K562 (cell line): ENCODE data around the gene IL4I1. TPM values are rescaled to one million over a fixed set of nuclear protein-coding genes. Genes with fewer than 3 reads are reported as not detected.

Experiments used
- ASH1L ChIP-seq: fragments of 450-650 bp; IDR thresholded peaks from 2 replicates; pipeline ENCODE4 v1.6.1; 2018; ENCODE audit warnings: borderline replicate concordance, mild to moderate bottlenecking, low read depth; ENCODE audit not compliant: partially characterized antibody
- CAMTA2 ChIP-seq: fragments of 250-450 bp; sonication (Bioruptor Pico); conservative IDR thresholded peaks from 2 replicates; pipeline ENCODE4 v1.5.1; 2022
- KAT7 ChIP-seq: sonication (generic); formaldehyde crosslinking; IDR thresholded peaks from 2 replicates; pipeline ENCODE4 v1.8.0; 2022; ENCODE audit warnings: missing genetic modification reagents, mild to moderate bottlenecking, borderline replicate concordance
- LCOR ChIP-seq: sonication (generic); formaldehyde crosslinking; IDR thresholded peaks from 2 replicates; pipeline ENCODE4 v1.8.0; 2022; ENCODE audit warnings: mild to moderate bottlenecking, missing genetic modification reagents
- MIER1 ChIP-seq: fragments of 450-650 bp; IDR thresholded peaks from 2 replicates; pipeline ENCODE4 v1.6.1; 2016; ENCODE audit warnings: antibody characterized with exemption, mild to moderate bottlenecking, low read depth
- PCBP1 ChIP-seq: fragments of 200-400 bp; formaldehyde crosslinking; IDR thresholded peaks from 2 replicates; pipeline ENCODE4 v1.6.1; 2018; ENCODE audit warnings: mild to moderate bottlenecking, low read depth, low read length; ENCODE audit not compliant: poor library complexity, severe bottlenecking
- RBM15 ChIP-seq: fragments of 200-400 bp; formaldehyde crosslinking; IDR thresholded peaks from 2 replicates; pipeline ENCODE4 v1.6.1; 2018; ENCODE audit warnings: mild to moderate bottlenecking, low read length, moderate library complexity; ENCODE audit not compliant: insufficient read depth
- RBM22 ChIP-seq: fragments of 200-400 bp; formaldehyde crosslinking; IDR thresholded peaks from 2 replicates; pipeline ENCODE4 v1.6.1; 2018; ENCODE audit warnings: low read length, low read depth; ENCODE audit not compliant: poor library complexity, severe bottlenecking
- RBM25 ChIP-seq: fragments of 200-400 bp; formaldehyde crosslinking; IDR thresholded peaks from 2 replicates; pipeline ENCODE4 v1.6.1; 2018; ENCODE audit warnings: low read length, low read depth, moderate library complexity; ENCODE audit not compliant: severe bottlenecking
- RCOR1 ChIP-seq, 2 experiments: IDR thresholded peaks; 2 replicates each; pipeline ENCODE4 v1.6.1; 2012; ENCODE audit warnings: low read depth in 2 of 2, low read length in 2 of 2, borderline replicate concordance in 1 of 2, improper control_type of control experiment in 1 of 2
- SIRT6 ChIP-seq: IDR thresholded peaks from one replicate; pipeline ENCODE4 v1.6.1; 2012; ENCODE audit warnings: low read depth, mild to moderate bottlenecking, control low read depth, inconsistent platforms, low read length, moderate library complexity
- SP1 ChIP-seq: sonication (generic); formaldehyde crosslinking; IDR thresholded peaks from 2 replicates; pipeline ENCODE4 v1.8.1; 2022; ENCODE audit warnings: mild to moderate bottlenecking, missing genetic modification reagents
- SP2 ChIP-seq: IDR thresholded peaks from 2 replicates; pipeline ENCODE4 v1.6.1; 2011; ENCODE audit warnings: mild to moderate bottlenecking, low read depth, low read length, moderate library complexity; ENCODE audit not compliant: poor library complexity, severe bottlenecking; ENCODE audit errors: extremely low read depth
- ZFP1 ChIP-seq: fragments of 450-650 bp; formaldehyde crosslinking; IDR thresholded peaks from 2 replicates; pipeline ENCODE4 v1.4.0; 2020; ENCODE audit warnings: mild to moderate bottlenecking, mixed read lengths
- ZNF75A ChIP-seq: fragments of 450-650 bp; formaldehyde crosslinking; IDR thresholded peaks from 2 replicates; pipeline ENCODE4 v1.4.0; 2020; ENCODE audit warnings: mild to moderate bottlenecking
- polyA plus RNA-seq, 8 experiments: library from polyadenylated mRNA; depleted of rRNA in 4 of 8; stranded (reverse) in 5 of 8; unstranded in 3 of 8; fragments of >200 nt; fragmentation: Nextera tagmentation in 2 of 8; fragmentation: Illumina TruSeq in 1 of 8; extraction: Ambion mirVana in 2 of 8; extraction: Trizol in 1 of 8; gene quantifications; 2 replicates each; pipeline versions ENCODE4 v1.2.1 to v1.2.3, GENCODE V29; 2011 to 2014; ENCODE audit warnings: inconsistent platforms in 1 of 8, missing spikeins in 1 of 8
- total RNA-seq, 7 experiments: library from RNA; depleted of rRNA in 6 of 7; stranded (reverse); fragments of >200 nt in 6 of 7; fragmentation: Illumina TruSeq in 2 of 7; extraction: Trizol in 2 of 7; gene quantifications; 2 replicates each; pipeline versions ENCODE4 v1.2.1 to v1.2.3, GENCODE V29; 2011 to 2021; ENCODE audit warnings: low replicate concordance in 1 of 7
- TF ChIP-seq, protein P1 (sequence below), 3 experiments: fragments of 200-800 bp in 1 of 3; fragments of 250-450 bp in 1 of 3; fragments of 450-650 bp in 1 of 3; sonication (Bioruptor Pico) in 1 of 3; sonication (Bioruptor generic) in 1 of 3; formaldehyde crosslinking in 1 of 3; IDR thresholded peaks; 2 replicates each; pipeline versions ENCODE4 v1.6.1 to v1.8.0; 2016 to 2022; ENCODE audit warnings: mild to moderate bottlenecking in 2 of 3, missing genetic modification characterization in 2 of 3, missing compliant biosample characterization in 1 of 3, moderate library complexity in 1 of 3
- TF ChIP-seq, protein P2 (sequence below): sonication (generic); formaldehyde crosslinking; IDR thresholded peaks from 2 replicates; pipeline ENCODE4 v1.9.0; 2022; ENCODE audit warnings: mild to moderate bottlenecking, missing genetic modification reagents
- TF ChIP-seq, protein P3 (sequence below), 2 experiments: fragments of 450-650 bp; conservative IDR thresholded peaks; 2 replicates each; pipeline ENCODE4 v1.6.1; 2017; ENCODE audit warnings: mild to moderate bottlenecking in 2 of 2, moderate library complexity in 2 of 2
- TF ChIP-seq, protein P4 (sequence below): fragments of 450-650 bp; IDR thresholded peaks from 2 replicates; pipeline ENCODE4 v1.6.1; 2018; ENCODE audit warnings: mild to moderate bottlenecking, low read depth; ENCODE audit not compliant: partially characterized antibody

The IL4I1 gene
- total and polyA plus RNA-seq, 9 of the 15 experiments (the other 6 are each of a cell fraction or from before 2014, with no cell fraction given), result 0.06 to 0.95 (median 0.43) TPM; not detected in 2

DNA sequence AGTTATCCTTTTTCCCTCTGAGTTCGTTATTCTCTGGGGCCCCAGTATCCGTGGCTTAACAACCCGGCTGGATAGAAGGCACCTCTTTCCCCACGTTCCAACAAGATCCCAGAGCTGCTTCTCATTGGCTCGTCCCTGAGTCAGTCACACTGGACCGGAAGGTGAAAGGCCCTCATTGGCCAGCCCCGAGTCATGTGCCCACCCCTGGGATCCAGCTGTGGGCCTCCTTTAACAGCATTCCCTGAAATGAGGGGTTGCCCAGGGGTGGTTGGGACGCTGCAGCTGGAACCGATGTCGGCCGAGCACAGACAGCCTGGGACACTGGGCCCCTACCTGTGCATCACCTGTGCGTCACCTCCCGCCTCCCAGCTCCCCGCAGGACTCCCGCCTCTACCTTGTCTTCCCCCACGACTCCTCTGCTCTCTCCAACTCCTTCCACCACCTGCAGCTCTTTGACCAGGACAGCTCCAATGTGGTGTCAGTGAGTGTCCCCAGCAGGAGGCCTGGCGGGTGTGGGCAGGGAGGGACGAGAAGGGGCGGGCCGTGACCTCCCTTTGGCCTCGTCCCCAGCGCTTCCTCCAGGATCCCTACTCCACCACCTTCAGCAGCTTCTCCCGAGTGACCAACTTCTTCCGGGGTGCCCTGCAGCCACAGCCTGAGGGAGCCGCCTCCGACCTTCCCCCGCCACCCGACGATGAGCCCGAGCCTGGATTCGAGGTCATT lies 14.9 kb downstream of the IL4I1 start (continued):
- TF ChIP-seq, protein P1, sequence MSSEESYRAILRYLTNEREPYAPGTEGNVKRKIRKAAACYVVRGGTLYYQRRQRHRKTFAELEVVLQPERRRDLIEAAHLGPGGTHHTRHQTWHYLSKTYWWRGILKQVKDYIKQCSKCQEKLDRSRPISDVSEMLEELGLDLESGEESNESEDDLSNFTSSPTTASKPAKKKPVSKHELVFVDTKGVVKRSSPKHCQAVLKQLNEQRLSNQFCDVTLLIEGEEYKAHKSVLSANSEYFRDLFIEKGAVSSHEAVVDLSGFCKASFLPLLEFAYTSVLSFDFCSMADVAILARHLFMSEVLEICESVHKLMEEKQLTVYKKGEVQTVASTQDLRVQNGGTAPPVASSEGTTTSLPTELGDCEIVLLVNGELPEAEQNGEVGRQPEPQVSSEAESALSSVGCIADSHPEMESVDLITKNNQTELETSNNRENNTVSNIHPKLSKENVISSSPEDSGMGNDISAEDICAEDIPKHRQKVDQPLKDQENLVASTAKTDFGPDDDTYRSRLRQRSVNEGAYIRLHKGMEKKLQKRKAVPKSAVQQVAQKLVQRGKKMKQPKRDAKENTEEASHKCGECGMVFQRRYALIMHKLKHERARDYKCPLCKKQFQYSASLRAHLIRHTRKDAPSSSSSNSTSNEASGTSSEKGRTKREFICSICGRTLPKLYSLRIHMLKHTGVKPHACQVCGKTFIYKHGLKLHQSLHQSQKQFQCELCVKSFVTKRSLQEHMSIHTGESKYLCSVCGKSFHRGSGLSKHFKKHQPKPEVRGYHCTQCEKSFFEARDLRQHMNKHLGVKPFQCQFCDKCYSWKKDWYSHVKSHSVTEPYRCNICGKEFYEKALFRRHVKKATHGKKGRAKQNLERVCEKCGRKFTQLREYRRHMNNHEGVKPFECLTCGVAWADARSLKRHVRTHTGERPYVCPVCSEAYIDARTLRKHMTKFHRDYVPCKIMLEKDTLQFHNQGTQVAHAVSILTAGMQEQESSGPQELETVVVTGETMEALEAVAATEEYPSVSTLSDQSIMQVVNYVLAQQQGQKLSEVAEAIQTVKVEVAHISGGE (CRISPR knock-in tag; IDR thresholded peaks at IDR 0.05), result no peak
- TF ChIP-seq MIER1 (no peak), ZNF75A (no peak), CAMTA2 (CRISPR knock-in tag) (no peak), ZFP1 (CRISPR knock-in tag) (no peak), SIRT6 (no peak), RBM22 (no peak), PCBP1 (no peak), RCOR1 (IDR thresholded peaks at IDR 0.05; ENCODE audit: borderline replicate concordance in 1 of 2, low read depth in 2 of 2, low read length in 2 of 2) (no peak), RBM15 (no peak), SP1 (CRISPR knock-in tag) (no peak), LCOR (no peak), ASH1L (peak; percentile 58), KAT7 (CRISPR knock-in tag) (no peak), SP2 (peak; percentile 62), RBM25 (peak; percentile 54)
- TF ChIP-seq, protein P2, sequence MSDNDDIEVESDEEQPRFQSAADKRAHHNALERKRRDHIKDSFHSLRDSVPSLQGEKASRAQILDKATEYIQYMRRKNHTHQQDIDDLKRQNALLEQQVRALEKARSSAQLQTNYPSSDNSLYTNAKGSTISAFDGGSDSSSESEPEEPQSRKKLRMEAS, result no peak
- TF ChIP-seq, protein P3, sequence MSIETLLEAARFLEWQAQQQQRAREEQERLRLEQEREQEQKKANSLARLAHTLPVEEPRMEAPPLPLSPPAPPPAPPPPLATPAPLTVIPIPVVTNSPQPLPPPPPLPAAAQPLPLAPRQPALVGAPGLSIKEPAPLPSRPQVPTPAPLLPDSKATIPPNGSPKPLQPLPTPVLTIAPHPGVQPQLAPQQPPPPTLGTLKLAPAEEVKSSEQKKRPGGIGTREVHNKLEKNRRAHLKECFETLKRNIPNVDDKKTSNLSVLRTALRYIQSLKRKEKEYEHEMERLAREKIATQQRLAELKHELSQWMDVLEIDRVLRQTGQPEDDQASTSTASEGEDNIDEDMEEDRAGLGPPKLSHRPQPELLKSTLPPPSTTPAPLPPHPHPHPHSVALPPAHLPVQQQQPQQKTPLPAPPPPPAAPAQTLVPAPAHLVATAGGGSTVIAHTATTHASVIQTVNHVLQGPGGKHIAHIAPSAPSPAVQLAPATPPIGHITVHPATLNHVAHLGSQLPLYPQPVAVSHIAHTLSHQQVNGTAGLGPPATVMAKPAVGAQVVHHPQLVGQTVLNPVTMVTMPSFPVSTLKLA (conservative IDR thresholded peaks at IDR 0.05), result no peak
- TF ChIP-seq, protein P4, sequence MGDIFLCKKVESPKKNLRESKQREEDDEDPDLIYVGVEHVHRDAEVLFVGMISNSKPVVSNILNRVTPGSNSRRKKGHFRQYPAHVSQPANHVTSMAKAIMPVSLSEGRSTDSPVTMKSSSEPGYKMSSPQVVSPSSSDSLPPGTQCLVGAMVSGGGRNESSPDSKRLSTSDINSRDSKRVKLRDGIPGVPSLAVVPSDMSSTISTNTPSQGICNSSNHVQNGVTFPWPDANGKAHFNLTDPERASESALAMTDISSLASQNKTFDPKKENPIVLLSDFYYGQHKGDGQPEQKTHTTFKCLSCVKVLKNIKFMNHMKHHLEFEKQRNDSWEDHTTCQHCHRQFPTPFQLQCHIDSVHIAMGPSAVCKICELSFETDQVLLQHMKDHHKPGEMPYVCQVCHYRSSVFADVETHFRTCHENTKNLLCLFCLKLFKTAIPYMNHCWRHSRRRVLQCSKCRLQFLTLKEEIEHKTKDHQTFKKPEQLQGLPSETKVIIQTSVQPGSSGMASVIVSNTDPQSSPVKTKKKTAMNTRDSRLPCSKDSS, result no peak
